Measurements from ENCODE around the gene EIF2S3. TPM values are rescaled to one million over a fixed set of nuclear protein-coding genes. Genes with fewer than 3 reads are reported as not detected.
"Not testable (repeated sequence)": the region's sequence is repeated elsewhere in the genome, so short reads cannot be mapped to it uniquely, and the experiment has no call there.

The EIF2S3 gene
- polyA plus RNA-seq, 3 donors = 87.1 to 157 (median 87.2) TPM

GRCh38 chrX:24069877-24070276 is 15.1 kb downstream of the EIF2S3 start:
- H3K9me3 Mint-ChIP-seq = peaks cover 0 to 12% (median 0%) of the 10 kb centered on the region in 7 donors
- intact Hi-C loops (cut with micrococcal nuclease) = no loop called here
- Histone ChIP-seq H3K27me3 (ENCODE audit: control insufficient read depth in 2 of 2, insufficient read depth in 2 of 2, low read length in 2 of 2) (peaks cover 0 to 4% of the 10 kb centered on the region in 2 donors), H3K9ac (ENCODE audit: insufficient read depth, low read length, poor library complexity, severe bottlenecking) (no peak overlapping the region), H3K4me1 (ENCODE audit: control insufficient read depth in 1 of 2, insufficient read depth in 2 of 2, low read length in 2 of 2) (no peaks in the 10 kb centered on the region), H3K27ac (ENCODE audit: low read depth in 1 of 2, low read length in 2 of 2) (no peak overlapping the region), H3K4me3 (replicated peaks in 1 of 3; ENCODE audit: low read depth in 2 of 3, low read length in 3 of 3) (no peak overlapping the region), H3K36me3 (replicated peaks in 1 of 2; ENCODE audit: control insufficient read depth in 1 of 2, insufficient read depth in 2 of 2, low read length in 2 of 2) (peaks cover 59 to 100% of the 10 kb centered on the region in 2 donors), H3K79me2 (ENCODE audit: insufficient read depth, low read length) (peaks cover 16% of the 10 kb centered on the region), H3K9me3 (replicated peaks in 1 of 2; ENCODE audit: control insufficient read depth in 1 of 2, insufficient read depth in 1 of 2, low read length in 2 of 2) (no peaks in the 10 kb centered on the region), H4K20me1 (ENCODE audit: insufficient read depth, low read length) (peaks cover 88% of the 10 kb centered on the region), H2AFZ (ENCODE audit: insufficient read depth, low read depth, low read length, poor library complexity, severe bottlenecking) (no peak overlapping the region), H3K4me2 (replicated peaks; ENCODE audit: extremely low read depth, low read length, poor library complexity, severe bottlenecking) (no peak overlapping the region)
- H3K27ac Mint-ChIP-seq = peak overlapping the region in 1 of 7 donors; percentile 54
- H3K36me3 Mint-ChIP-seq = peaks cover 46 to 99% of the 10 kb centered on the region in 2 donors
- DNase-seq = no peak
- peaks cover 0 to 40% (median 0%) of the 10 kb centered on the region in 3 donors for H3K27me3 Mint-ChIP-seq (ENCODE audit: low read depth in 3 of 3)
- no peak for TF ChIP-seq CTCF (IDR thresholded peaks at IDR 0.05)
- no CpG with 5 or more reads among the region's 9 CpGs for WGBS (ENCODE audit: insufficient coverage)
- H3K4me1 Mint-ChIP-seq = no peaks in the 10 kb centered on the region
- H3K4me3 Mint-ChIP-seq = no peak overlapping the region

GRCh38 chrX:24079411-24079810 is 24.7 kb downstream of the EIF2S3 start:
- Histone ChIP-seq H3K27me3 (ENCODE audit: control insufficient read depth in 2 of 2, insufficient read depth in 2 of 2, low read length in 2 of 2) (peaks cover 0 to 10% of the 10 kb centered on the region in 2 donors), H3K9me3 (replicated peaks in 1 of 2; ENCODE audit: control insufficient read depth in 1 of 2, insufficient read depth in 1 of 2, low read length in 2 of 2) (no peaks in the 10 kb centered on the region), H3K4me2 (replicated peaks; ENCODE audit: extremely low read depth, low read length, poor library complexity, severe bottlenecking) (no peak overlapping the region), H4K20me1 (ENCODE audit: insufficient read depth, low read length) (peaks cover 20% of the 10 kb centered on the region), H3K4me1 (ENCODE audit: control insufficient read depth in 1 of 2, insufficient read depth in 2 of 2, low read length in 2 of 2) (peaks cover 3 to 4% of the 10 kb centered on the region in 2 donors), H3K27ac (ENCODE audit: low read depth in 1 of 2, low read length in 2 of 2) (no peak overlapping the region), H3K9ac (ENCODE audit: insufficient read depth, low read length, poor library complexity, severe bottlenecking) (no peak overlapping the region), H3K79me2 (ENCODE audit: insufficient read depth, low read length) (no peaks in the 10 kb centered on the region), H3K36me3 (replicated peaks in 1 of 2; ENCODE audit: control insufficient read depth in 1 of 2, insufficient read depth in 2 of 2, low read length in 2 of 2) (peaks cover 21 to 46% of the 10 kb centered on the region in 2 donors), H3K4me3 (replicated peaks in 1 of 3; ENCODE audit: low read depth in 2 of 3, low read length in 3 of 3) (no peak overlapping the region), H2AFZ (ENCODE audit: insufficient read depth, low read depth, low read length, poor library complexity, severe bottlenecking) (no peak overlapping the region)
- peaks cover 34 to 46% of the 10 kb centered on the region in 2 donors for H3K36me3 Mint-ChIP-seq
- no peak for TF ChIP-seq CTCF (IDR thresholded peaks at IDR 0.05)
- H3K27me3 Mint-ChIP-seq (ENCODE audit: low read depth in 3 of 3) = peaks cover 0 to 51% (median 2%) of the 10 kb centered on the region in 3 donors
- no peak overlapping the region for H3K27ac Mint-ChIP-seq
- no peak overlapping the region for H3K4me3 Mint-ChIP-seq
- intact Hi-C loops (cut with micrococcal nuclease) = no loop called here
- WGBS (ENCODE audit: insufficient coverage) = no CpG with 5 or more reads among the region's 5 CpGs
- DNase-seq = no peak
- peaks cover 0 to 5% (median 0%) of the 10 kb centered on the region in 7 donors for H3K9me3 Mint-ChIP-seq
- H3K4me1 Mint-ChIP-seq = peaks cover 7% of the 10 kb centered on the region

GRCh38 chrX:24080245-24080644 is 25.5 kb downstream of the EIF2S3 start:
- H3K9me3 ChIP-seq (replicated peaks in 1 of 2; ENCODE audit: control insufficient read depth in 1 of 2, insufficient read depth in 1 of 2, low read length in 2 of 2); H3K4me3 ChIP-seq (replicated peaks in 1 of 3; ENCODE audit: low read depth in 2 of 3, low read length in 3 of 3); H3K27me3 ChIP-seq (ENCODE audit: control insufficient read depth in 2 of 2, insufficient read depth in 2 of 2, low read length in 2 of 2); H3K4me1 ChIP-seq (ENCODE audit: control insufficient read depth in 1 of 2, insufficient read depth in 2 of 2, low read length in 2 of 2); intact Hi-C loops (cut with micrococcal nuclease); H3K4me3 Mint-ChIP-seq; H3K4me2 ChIP-seq (replicated peaks; ENCODE audit: extremely low read depth, low read length, poor library complexity, severe bottlenecking); H3K79me2 ChIP-seq (ENCODE audit: insufficient read depth, low read length); DNase-seq; H3K9me3 Mint-ChIP-seq; H3K27ac ChIP-seq (ENCODE audit: low read depth in 1 of 2, low read length in 2 of 2); H3K9ac ChIP-seq (ENCODE audit: insufficient read depth, low read length, poor library complexity, severe bottlenecking); H2AFZ ChIP-seq (ENCODE audit: insufficient read depth, low read depth, low read length, poor library complexity, severe bottlenecking); H3K4me1 Mint-ChIP-seq: not testable (repeated sequence)
- H4K20me1 ChIP-seq (ENCODE audit: insufficient read depth, low read length) = peaks cover 11% of the 10 kb centered on the region
- WGBS (ENCODE audit: insufficient coverage) = no CpG with 5 or more reads among the region's 8 CpGs
- Mint-ChIP-seq H3K36me3 (peaks cover 28 to 37% of the 10 kb centered on the region in 2 donors), H3K27me3 (ENCODE audit: low read depth in 3 of 3) (peaks cover 0 to 53% (median 2%) of the 10 kb centered on the region in 3 donors), H3K27ac (peak overlapping the region in 2 of 7 donors; percentile 13 to 37)
- peaks cover 15 to 37% of the 10 kb centered on the region in 2 donors for H3K36me3 ChIP-seq (replicated peaks in 1 of 2; ENCODE audit: control insufficient read depth in 1 of 2, insufficient read depth in 2 of 2, low read length in 2 of 2)
